Measurements from ENCODE around the gene JMJD8.
A peak's percentile ranks its signal among the peaks of the same experiment; 100 is the strongest.

The JMJD8 gene

DNA sequence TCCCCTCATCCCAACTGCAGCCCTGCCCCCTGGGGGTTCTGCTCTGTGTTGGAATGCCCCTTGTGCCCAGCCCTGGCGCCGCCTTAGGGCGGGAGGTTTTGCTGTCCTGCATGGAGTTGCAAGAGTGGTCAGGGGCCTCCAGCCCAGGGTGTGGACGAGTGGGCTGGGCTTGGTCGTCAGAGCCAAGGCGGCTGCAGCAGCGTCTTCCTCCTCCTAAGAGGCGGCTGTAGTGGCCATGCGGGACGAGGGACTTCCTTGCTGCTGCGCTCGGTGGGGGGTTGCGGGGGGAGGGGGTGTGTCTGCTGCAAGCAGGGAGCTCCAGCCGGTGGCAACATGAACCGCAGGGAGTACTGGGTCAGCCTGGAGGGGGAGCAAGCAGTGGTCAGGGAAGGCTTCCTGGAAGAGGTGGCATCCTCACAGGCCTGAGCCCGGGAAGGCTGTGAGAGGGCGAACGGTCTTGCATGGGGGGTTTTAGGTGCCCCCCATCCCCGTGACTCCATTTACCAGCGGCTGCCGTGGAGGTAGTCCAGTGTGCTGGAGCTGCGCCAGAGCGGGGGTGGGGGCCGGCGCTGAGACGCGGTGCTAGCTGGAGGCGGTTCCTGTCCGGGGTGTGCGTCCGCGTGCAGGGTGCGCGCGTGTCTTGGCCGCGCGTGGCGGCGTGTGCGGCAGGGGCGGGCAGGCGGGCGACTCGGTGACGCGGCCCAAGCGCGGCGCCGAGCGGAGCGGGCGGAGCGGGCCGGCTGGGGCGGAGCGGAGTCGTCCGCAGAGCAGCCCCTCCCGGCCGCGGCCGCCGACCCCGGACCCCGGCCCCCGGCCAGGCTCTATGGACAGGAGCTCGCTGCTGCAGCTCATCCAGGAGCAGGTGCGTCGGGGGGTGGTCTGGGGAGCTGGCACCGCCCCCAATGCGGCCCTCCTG is 8.9 kb downstream of the JMJD8 start, which contains the start of gene RHBDL1:
Gene RHBDL1, plus strand, starts transcription at position 704 of the 916 bp plus-strand sequence. Its CDS starts 120 bp downstream, at position 824.
- no peak for DNase-seq

DNA sequence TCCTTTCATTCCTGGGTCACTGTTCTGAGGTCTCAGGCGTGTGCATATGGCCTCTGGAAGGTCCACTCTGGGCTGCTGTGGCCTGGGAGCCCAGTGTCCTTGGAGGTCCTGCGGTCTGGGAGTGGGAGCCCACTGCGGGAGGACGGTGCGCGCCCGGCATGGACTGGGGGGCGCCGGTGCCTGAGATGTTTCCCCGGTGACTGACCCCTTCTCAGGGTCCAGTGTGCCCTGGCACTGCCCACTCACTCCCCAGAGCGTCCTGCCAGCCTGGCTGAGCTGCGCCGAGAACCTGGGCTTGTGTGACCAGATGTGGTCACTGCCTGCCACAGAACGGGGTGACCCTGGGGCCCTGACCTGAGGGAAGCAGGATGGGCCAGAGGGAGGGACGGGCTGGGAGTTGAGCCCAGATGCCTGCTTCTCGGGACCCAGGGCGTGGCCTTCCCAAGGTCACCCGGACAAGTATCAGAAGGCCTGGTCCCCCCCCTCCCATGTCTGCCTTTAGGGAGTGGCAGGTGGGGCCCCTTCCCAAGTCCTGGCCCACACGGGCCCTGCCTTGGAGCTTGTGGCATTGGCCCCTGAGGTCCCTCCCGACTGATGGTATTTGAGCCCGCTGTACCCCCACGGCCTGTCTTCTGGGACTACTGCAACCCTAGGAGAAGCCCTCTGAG is 9.8 kb downstream of the JMJD8 start:
- no peak for DNase-seq

DNA sequence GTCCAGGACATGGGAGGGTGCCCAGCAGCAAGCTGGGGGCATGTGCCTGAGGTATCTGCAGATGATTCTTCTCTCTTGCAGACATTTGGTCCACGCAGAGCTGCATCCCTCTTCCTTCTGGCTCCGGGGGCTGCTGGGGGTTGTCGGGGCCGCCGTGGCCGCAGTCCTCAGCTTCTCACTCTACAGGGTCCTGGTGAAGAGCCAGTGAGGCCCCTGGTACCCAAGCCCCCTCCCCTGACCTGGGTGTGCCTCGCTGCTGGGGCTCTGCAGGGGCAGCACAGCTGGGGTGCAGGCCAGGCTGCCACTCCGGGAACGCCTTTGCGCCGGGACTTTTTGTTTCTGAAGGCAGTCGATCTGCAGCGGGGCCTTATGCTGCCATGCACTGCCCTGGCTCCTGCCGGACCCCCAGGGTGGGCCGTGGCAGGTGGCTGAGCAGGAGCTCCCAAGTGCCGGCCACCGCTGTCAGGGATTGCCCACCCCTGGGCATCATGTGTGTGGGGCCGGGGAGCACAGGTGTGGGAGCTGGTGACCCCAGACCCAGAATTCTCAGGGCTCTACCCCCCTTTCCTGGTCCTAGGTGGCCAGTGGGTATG is 10.6 kb downstream of the JMJD8 start:
- DNase-seq: no peak

DNA sequence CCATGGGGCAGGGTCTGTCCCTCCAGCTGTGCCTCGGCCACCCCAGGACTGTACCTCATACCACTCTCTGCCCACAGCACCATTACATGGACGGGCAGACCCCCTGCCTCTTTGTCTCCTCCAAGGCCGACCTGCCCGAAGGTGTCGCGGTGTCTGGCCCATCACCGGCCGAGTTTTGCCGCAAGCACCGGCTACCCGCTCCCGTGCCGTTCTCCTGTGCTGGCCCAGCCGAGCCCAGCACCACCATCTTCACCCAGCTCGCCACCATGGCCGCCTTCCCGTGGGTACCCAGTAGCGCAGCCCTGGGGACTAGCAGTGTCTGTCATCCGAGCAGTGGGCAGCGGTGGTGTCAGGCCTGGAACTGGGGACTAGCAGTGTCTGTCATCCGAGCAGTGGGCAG is 11.3 kb downstream of the JMJD8 start:
- DNase-seq: no peak

DNA sequence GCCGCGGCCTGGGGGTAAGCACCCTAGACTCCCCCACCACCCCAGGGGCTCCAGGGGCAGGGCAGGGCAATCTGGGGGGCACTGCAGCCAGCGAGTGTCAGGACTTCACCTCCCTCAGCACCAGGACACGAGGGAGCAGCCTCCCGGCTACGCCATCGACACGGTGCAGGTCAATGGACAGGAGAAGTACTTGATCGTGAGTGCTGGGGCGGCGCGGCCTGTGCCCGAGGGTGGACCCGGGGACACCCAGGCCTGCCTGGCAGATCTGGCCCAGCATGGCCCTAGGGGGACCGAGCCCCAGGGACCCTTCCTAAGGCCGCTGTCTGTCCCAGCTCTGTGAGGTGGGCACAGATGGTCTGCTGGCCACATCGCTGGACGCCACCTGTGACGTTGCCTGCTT is 11.8 kb downstream of the JMJD8 start:
- no peak for DNase-seq

DNA sequence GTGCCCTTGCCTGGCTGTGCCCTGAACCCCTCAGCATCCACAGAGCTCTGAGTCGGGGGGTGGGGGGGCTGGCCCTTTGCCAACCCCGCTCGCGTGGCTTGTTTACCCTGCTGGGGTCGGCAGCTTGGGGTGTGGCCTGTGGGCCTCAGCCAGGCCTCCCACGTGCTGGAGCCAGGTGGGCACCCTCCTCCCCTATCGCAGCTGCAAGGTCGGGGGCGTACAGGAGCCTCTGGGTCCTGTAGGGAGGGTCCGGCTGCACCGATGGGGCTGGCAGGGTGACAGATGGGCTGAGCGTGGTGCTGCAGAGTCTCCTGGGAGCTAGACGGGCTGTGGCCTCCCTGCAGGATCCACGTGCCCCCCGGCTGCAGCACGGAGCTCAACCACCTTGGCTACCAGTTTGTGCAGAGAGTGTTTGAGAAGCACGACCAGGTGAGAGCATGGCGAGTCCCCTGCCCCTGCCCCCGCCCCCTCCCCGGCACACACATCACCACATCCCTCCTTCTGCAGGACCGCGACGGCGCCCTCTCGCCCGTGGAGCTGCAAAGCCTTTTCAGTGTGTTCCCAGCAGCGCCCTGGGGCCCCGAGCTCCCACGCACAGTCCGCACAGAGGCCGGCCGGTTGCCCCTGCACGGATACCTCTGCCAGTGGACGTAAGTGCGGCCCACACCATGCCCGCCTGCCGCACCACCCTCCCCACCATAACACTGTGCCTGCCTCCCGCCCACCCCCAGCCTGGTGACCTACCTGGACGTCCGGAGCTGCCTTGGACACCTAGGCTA is 12.6 kb downstream of the JMJD8 start:
- DNase-seq: no peak

DNA sequence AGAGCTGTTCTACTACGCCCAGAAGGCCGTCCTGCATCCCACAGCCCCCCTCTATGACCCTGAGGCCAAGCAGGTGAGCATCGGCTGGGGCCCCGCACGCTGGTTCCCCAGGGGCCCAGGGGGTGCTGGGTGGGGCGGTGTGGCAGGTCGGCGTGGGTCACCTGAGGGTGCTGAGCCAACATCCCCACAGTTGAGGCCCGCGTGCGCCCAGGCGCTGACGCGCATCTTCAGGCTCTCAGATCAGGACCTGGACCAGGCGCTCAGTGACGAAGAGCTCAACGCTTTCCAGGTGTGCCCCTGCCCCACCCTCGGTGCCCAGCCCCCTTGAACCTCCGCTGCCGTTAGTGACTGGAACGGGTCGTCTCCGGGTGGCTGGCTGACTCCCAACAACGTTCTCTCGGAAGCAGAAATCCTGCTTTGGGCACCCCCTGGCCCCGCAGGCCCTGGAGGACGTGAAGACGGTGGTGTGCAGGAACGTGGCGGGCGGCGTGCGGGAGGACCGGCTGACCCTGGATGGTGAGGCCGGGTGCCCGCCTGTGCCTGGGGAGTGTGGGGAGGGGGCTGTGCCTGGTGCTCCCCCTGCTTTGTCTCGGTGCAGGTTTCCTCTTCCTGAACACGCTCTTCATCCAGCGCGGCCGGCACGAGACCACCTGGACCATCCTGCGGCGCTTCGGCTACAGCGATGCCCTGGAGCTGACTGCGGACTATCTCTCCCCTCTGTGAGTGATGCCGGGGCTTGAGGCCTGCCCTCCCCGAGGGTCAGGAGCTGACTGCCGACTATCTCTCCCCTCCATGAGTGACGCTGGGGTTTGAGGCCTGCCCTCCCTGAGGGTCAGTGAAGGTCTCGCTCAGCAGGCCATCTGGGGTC is 13.4 kb downstream of the JMJD8 start:
- DNase-seq: no peak

DNA sequence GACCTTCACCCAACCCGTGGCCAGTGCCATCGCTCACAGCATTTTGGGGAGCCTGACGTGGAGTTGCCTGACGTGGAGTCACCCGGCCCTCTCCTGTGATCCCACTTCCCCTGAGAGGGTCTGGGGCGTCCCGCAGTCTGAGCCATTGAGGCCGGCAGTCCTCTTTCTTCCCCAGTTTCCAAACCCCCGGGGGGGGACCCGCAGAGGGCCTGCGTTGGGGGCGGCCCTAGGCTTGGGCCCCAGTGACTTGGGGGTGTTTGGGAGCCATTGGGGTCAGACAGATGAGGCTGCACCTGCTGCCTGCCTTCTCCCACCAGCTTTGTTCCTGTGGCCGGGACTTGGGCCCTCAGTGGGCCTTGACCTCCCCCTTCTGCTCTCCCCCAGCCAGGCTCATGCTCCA is 14.5 kb downstream of the JMJD8 start:
- no peak for DNase-seq

DNA sequence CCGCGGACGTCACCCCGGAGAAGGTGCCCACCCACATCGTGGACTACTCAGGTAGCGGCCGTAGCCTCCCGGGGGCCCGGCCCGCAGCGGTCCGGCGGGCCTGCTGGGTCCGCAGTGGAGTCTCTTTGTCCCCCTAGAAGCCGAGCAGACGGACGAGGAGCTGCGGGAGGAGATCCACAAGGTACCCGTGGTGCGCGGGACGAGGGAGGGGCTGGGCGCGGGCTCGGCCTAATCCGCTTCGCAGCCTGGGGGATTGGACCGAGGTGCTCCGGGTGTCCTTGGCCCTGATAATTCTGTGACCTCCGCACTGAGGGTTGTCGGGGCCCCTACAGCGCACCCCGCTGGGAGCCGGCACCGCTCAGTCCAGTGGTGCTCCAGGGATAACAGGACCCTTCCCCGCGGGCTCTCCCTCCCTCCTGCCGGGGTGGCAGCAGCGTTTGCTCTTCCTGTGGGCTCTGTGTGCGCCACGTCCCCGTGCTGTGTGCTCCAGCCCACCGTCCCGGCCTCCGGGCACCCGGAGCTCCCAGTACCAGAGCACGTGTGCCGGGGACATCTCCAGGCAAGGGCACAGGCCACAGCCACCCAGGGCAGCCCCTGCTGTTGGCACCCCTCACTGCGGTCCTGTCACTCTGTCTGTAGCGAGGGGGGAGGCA is 15.5 kb downstream of the JMJD8 start:
- DNase-seq: no peak

DNA sequence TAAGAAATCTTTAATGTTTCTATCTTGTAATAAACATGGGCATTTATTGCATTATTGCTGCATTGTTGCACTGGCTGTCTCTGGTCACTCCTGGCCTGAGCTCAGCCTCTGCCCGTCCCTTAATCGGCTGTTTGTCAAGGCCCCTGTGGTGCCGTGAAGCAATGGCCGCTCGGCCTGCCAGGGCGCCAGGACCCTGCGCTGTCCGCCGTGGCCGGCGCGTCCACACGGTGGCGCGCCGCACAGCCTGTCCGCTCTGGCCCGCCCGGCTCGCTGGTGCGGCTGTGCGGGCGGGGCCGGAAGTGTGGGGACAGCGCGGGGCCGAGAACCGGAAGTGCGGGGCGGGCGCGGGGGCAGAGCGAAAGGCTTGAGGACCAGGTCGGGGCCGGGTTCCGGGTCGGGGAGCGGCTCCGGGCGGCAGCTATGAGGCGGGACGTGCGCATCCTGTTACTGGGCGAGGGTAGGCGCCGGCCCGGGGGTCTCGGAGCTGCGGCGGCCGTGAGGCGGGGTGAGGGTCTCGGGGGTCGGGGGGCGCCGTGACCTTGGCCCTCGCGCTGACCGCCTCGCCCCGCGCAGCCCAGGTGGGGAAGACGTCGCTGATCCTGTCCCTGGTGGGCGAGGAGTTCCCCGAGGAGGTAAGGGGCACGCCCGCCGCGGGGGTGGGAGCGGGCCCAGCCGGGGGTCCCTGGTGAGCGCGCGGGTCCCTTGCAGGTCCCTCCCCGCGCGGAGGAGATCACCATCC is 16.2 kb downstream of the JMJD8 start, which contains the start of gene RHOT2:
Gene RHOT2, plus strand, starts transcription at position 353 of the 739 bp plus-strand sequence. Its CDS starts 68 bp downstream, at position 421.
- DNase-seq: peak; percentile 93

DNA sequence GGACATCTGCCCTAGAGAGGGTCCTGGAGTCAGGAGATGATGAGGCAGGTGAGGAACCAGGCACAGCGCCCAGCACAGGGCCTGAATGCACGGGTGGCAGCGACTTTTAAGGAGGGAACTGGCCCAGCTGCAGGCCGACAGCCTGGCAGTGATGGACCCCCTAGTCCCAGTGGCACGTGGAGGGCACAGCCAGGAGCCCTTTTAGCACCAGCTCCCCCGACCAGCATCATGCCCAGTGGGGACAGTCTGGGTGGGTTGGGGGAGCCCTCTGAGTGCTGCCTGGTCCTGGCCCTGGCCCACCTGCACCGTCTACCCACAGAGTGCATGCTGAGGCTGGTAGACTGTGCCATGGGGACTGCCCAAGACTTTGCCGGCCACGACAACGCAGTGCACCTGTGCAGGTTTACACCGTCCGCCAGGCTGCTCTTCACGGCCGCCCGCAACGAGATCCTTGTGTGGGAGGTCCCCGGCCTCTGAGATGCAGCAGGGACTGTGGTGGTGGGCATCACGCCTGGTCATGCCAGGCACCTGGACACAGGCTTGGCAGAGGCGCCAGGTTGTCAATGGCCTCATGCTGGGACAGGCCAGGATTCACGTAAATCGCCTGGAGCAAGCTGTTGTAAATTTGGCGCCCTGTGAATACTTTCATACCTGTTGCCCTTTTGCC is 16.9 kb downstream of the JMJD8 start:
- no peak for DNase-seq

DNA sequence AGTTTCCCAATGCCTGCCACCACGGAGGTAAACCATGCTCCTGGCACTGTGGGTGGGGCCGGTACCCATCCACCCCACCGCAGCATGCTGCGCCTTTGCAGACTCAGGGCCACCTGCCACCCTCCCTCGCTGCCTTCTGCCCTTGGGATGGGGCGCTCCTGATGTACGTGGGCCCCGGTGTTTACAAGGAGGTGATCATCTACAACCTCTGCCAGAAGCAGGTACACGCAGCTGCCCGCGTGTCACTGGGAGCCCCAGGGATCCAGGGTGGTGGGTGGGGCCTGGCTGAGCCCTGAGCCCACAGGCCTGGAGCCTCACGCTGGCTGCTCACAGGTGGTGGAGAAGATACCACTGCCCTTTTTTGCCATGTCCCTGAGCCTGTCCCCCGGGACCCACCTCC is 17.6 kb downstream of the JMJD8 start:
- DNase-seq: no peak

DNA sequence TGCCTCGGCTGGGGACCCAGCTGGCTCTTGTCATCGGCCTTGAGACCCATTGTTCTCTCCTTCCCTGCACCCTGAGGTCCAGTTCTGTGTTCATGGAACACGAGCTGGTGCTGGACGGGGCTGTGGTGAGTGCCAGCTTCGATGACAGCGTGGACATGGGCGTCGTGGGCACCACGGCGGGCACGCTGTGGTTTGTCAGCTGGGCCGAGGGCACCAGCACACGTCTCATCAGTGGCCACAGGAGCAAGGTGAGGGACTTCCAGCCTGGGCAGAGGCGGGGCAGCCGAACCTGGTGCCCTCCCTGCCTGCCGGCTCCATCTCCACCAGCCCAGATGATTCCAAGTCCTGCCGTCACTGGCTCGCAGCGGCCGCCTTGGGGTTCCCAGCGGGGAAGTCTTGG is 21.5 kb downstream of the JMJD8 start:
- DNase-seq: no peak

DNA sequence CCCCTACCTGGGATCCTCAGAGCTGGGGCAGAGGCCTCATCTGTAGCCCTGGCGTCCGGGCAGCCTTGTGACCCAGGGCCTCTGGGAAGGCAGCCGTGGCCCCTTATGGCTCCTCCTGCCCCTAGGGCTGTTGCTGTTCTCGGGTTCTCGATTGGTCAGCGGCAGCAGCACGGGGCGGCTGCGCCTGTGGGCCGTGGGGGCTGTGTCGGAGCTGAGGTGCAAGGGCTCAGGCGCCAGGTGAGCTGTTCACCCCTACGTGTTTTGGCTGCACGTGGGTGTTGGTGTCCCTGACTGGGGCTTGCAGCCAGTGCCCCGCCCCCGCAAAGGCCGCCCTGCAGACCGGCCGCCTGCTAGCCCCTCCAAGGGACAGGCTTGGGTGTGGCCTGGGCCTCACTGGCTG is 22.0 kb downstream of the JMJD8 start:
- no peak for DNase-seq

DNA sequence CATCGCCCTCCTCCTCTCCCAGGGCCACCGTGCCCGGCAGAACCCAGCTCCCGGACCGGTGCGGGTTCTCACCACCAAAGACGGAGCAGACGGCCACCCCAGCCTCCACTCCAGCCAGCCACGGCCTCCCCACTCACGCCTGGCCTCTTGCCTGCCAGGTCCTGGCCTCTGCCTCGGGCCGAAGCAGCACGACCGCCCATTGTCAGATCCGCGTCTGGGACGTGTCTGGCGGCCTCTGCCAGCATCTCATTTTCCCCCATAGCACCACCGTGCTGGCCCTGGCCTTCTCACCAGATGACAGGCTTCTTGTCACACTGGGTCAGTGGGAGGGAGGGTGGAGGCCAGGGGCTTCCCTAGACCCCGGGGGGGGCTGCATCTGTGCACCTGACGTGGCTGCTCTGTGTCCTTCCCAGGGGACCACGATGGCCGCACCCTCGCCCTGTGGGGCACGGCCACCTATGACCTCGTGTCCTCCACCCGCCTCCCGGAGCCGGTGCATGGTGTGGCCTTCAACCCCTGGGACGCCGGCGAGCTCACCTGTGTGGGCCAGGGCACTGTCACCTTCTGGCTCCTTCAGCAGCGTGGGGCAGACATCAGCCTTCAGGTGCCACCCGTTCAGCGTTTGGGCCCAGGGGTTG is 22.8 kb downstream of the JMJD8 start:
- DNase-seq: no peak

DNA sequence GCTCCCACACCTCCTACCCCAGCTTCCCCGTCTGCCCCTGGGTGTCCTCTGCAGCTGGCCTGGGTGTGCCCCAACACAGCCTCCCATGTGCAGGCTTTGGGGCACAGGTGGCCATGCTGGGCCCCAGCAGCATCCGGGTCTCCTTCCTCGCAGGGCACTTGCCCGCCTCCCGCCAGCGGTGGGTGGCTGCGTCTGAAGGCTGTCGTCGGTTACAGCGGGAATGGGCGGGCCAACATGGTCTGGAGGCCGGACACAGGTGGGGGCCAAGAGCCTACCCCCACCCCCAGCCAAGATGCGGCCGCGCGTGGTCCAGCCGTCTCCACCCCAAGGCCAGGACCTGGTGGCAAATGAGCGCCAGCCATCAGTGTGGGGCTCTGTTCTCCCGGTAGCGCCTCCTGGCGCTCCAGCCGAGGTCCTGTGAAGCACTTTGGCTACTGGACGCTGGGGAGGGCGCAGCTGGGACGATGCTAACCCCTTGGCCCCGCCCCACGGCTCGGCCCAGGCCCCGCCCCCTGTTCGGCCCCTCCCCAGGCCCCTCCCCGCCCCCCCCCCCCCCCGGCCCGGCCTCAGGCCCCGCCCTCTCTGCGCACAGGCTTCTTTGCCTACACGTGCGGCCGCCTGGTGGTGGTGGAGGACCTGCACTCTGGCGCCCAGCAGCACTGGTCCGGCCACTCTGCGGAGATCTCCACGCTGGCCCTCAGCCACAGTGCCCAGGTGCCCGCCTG is 23.5 kb downstream of the JMJD8 start:
- peak; percentile 78 for DNase-seq

DNA sequence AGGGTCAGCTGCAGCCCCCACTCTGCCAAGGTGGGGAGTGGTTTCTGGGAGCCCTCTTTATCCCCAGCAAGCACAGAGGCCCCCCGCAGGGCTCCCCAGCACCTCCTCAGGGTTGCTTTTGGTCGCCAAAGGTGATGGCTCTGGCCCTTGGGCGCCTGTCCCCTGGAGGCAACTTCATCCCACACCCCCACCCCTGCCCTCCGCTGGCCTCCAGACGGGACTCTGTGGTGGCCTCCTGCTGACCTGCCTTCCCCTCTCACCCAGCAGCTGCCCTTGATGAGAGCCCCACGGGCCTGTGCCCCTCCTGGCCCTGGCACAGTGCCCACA is 24.0 kb downstream of the JMJD8 start:
- DNase-seq: no peak

DNA sequence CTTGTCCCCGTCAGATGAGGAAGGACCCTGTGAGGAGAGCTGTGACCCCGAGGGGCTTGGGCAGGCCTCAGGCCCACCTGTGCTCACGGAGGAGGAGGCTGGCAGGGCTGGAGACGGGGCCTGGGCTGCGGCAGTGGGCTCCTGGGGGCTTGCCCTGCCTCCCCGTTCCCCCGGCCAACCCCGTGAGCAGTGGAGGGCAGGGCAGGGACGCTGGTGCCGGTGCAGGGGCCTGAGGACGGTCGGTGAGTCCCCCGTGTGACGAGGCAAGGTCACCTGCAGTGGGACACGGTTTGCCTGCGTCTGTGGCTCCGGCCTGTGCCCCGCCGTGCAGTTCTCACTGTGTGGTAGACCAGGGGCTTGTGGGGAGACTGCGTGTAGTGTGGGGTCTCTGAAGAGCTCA is 24.5 kb downstream of the JMJD8 start:
- no peak for DNase-seq

Measured in CD4-positive, alpha-beta T cell treated with Interferon gamma for 1 hour (primary cell).